Epithelial cell of alveolus of lung (primary cell): ENCODE data around the gene USP48. TPM values are rescaled to one million over a fixed set of nuclear protein-coding genes. Genes with fewer than 3 reads are reported as not detected.

Experiments
- total RNA-seq: library from RNA; depleted of rRNA; stranded (reverse); fragments of >200 nt; gene quantifications from 2 replicates; pipeline ENCODE4 v1.2.1, GENCODE V29; 2015

USP48 gene, protein sequence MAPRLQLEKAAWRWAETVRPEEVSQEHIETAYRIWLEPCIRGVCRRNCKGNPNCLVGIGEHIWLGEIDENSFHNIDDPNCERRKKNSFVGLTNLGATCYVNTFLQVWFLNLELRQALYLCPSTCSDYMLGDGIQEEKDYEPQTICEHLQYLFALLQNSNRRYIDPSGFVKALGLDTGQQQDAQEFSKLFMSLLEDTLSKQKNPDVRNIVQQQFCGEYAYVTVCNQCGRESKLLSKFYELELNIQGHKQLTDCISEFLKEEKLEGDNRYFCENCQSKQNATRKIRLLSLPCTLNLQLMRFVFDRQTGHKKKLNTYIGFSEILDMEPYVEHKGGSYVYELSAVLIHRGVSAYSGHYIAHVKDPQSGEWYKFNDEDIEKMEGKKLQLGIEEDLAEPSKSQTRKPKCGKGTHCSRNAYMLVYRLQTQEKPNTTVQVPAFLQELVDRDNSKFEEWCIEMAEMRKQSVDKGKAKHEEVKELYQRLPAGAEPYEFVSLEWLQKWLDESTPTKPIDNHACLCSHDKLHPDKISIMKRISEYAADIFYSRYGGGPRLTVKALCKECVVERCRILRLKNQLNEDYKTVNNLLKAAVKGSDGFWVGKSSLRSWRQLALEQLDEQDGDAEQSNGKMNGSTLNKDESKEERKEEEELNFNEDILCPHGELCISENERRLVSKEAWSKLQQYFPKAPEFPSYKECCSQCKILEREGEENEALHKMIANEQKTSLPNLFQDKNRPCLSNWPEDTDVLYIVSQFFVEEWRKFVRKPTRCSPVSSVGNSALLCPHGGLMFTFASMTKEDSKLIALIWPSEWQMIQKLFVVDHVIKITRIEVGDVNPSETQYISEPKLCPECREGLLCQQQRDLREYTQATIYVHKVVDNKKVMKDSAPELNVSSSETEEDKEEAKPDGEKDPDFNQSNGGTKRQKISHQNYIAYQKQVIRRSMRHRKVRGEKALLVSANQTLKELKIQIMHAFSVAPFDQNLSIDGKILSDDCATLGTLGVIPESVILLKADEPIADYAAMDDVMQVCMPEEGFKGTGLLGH
- total RNA-seq: 18.1 and 26.6 TPM in 2 replicates

GRCh38 chr1:21782868-21783678 is at the start of gene USP48:
TSS of gene USP48 (minus strand) at chr1:21783149. CDS start at chr1:21782957, 192 bp downstream.

DNA sequence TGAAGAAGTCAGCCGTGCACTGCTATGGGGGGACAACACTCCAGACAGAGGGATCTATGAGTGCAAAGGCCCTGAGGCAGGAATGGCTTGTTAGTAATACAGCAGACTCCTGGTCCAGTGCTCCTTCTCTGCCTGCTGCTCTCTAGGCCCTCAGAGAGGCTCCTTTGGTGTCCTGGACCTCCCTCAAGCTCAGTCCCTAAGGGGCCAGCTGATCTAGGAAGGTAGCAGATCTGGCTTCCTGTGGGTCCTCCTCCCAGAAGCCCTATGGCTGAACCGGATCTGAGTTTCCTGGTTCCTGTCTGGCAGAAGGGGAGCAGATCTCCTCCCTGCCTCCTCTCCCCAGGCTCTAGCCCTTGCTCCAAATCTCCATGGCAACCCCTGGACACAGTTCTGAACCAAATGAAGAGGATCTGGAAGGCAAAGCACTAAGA is 28.9 kb upstream of the USP48 start, which contains the start of gene LDLRAD2:
Gene LDLRAD2 (plus strand): TSS at position 391 of the 431 bp plus-strand sequence. CDS start 187 bp downstream, outside the sequence.

DNA sequence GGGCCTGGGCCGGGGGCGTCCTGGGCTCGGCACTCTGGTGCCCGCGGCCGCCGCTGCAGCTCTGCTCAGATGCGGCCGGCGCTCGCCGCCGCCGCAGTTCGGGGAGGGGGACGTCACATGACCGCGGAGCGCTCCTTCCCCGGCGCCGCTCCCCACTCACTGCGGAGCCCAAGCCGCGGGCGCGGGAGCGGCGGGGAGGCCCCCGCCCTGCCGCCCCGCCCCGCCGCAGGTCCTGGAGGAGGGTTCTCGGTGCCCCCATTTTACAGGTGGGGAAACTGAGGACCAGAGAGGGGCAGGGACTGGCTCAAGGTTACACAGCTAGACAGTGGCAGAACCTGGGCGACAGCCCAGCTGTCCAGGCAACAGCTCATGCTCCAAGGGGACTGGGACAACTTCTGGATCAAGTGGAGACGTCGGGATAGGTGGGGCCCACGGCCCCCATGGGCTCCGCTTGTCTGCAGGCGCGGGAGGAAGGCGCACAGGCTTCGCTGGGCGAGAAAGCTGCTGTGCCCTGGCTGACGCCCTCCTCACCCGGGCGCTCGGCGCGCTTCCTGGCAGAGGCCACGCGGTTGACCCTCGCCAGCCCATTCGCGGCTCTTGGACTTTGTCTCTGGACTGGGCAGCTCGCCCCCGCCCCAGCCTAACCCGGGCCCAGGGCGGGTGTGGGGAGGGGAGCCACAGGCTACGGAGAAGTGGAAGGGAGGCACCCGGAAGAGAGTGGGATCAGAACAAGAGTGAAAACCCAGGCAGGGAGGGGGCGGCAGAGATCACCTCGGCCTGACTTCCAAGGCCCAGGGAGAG is 113.5 kb downstream of the USP48 start, which contains the start of gene RAP1GAP:
Gene RAP1GAP (minus strand): TSS at position 100 of the 801 bp plus-strand sequence. CDS start 49,325 bp downstream, outside the sequence.

Other genes starting within 250 kb of the USP48 start
- gene RAP1GAP, start 113.8 kb downstream of the USP48 start, total RNA-seq: 0.13 TPM in 1 of 2 replicates, not detected in the other
- not detected in 2 replicates for gene LDLRAD2, start 29.1 kb upstream of the USP48 start, total RNA-seq
- 42.2 and 84.0 TPM in 2 replicates for gene HSPG2, start 154.2 kb upstream of the USP48 start, total RNA-seq
- gene CELA3B, start 193.9 kb upstream of the USP48 start, total RNA-seq: not detected in 2 replicates
- 0.56 TPM in 1 of 2 replicates, not detected in the other for gene CELA3A, start 218.5 kb upstream of the USP48 start, total RNA-seq